ENCODE results near the gene YWHAB.
A peak's percentile ranks its signal among the peaks of the same experiment; 100 is the strongest.
"Not testable (repeated sequence)": the region's sequence is repeated elsewhere in the genome, so short reads cannot be mapped to it uniquely, and the experiment has no call there.

YWHAB gene

DNA sequence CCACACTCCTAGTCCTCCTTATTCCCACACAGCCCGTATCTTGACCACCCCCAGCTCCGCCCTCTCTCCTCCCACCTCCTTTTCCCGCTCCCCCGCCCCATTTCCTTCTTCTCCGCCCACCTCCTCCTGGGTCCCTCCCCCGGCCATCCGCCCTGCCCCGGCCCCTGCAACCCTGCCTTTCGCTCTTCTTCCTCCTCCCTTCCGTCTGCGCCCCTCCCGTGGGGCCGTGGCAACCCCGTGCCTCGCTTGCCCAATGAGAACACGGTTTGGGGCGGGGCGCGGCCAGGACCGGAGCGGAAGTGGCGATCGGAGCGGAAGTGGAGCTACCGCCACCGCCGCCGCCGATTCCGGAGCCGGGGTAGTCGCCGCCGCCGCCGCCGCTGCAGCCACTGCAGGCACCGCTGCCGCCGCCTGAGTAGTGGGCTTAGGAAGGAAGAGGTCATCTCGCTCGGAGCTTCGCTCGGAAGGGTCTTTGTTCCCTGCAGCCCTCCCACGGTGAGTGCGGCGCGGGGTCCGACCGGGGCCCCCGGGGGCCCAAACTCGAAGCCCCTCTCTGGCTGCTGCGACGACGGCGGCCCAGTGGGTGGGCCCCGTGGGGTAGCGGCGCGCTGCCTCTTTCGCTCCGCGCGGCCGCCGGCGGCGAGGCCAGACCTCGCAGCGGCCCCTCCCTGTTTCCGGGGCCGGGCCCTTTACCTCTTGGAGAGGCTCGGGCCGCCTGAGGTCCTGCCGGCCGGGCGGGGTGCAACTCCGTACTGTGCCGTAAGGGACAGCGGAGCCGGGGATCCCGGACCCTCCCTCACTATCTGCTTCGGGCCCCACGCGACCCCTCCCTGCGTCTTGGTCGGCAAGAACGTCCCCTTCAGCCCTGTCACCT lies at the start of gene YWHAB:
TSS of gene YWHAB (plus strand) at position 314 of the 874 bp plus-strand sequence. CDS start 15,829 bp downstream, outside the sequence.
- DNase-seq (ENCODE audit: low read depth in 2 of 2) = peak; percentile 96 to 97

DNA sequence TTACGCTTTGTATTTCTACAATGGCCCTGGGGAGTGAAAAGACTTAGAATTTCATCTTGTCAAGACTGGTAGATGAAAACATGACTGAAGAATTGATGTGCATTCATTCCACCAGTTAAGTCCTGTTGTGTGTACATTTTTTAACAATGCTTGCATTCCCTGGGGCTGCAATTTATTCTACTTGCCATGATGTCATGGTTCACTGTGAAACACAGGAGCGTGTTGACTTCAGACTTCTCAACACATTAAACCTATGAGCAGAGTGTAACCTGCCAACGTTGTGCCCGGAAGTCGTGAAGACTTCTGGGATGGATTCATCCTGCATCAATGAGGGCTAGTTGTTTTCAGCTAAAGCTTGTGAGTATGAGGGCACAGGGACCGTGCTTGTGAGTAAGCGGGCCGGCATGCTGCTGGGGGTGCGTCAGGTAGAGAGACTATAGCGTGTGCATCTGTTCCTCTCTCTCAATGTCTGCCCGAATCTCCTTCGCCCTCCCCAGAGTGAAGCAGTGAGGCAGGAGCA lies 48.8 kb upstream of the YWHAB start:
- no peak for DNase-seq (ENCODE audit: low read depth in 2 of 2)

DNA sequence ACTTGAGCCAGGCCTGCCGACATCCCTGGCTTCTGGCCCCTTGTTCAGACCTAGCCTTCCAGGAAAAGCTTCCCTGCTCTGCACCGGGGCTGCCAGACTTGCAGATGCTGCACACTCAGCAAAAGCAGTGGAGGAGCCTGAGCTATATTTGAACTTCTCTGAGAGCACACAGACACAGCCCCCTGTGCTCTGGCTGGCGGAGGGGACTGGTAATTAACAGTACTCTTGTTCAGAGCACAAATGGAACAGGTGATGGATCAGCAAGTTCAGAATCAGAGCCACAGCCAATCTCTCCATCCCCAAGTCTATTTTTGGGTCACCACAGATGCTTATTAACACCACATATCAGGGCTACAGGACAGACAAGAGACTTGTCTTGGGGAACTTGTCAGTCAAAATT lies 47.6 kb upstream of the YWHAB start:
- DNase-seq (ENCODE audit: low read depth in 2 of 2) = no peak

DNA sequence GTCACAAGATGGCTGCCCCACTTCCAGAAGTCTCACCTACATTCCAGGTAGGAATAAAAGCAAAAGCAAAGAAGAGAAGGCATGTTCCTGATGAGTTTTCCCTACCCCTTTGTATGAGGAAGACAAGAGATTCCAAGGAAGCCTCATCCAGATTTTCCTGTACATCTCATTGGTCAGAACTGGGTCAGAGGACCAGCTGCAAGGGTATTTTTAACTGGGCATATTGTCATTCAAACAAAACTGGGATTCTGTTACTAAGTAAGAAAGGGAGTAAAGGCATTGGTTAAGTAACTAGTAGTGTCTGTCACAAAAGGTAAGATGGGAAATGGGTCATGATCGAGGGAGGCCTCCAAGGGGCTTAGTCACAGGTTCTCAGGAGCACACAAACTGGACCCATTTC lies 47.0 kb upstream of the YWHAB start:
- no peak for DNase-seq (ENCODE audit: low read depth in 2 of 2)

DNA sequence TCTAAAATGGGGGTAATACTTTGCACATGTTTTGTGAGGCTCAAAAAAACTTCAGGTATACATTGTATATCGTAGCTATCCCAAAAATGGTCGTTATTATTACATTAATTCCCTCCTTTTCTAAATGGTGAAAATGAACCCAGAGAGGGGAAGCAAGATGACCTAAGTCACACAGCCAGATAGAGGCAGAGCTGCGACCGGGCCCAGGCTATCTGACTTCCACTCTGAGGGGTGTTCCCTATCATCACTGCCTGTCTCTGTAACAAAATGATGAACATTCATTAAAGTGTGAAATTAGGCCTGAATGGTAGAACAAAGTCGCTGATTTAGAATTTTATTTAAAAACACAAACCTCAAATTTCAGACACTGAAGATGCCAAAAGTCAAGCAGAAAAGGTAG lies 46.0 kb upstream of the YWHAB start:
- no peak for DNase-seq (ENCODE audit: low read depth in 2 of 2)

DNA sequence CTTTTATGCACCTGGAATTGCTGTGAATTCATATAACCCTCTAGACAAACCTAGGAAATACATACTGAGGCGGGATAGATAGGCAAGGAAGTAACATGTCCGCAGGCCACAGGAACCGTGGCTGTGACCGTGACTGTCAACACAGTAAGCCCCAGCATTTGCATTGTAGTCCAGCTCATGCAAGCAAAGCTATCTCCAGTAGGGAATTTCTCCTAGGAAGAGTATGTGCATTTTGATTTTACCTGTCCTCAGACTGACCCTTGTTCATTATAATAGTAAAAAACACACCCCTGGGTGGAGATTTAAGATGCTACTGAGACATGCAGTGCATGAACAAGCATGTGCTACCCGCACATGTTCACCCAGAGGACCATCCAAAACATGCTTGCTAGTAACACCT lies 44.7 kb upstream of the YWHAB start:
- no peak for DNase-seq (ENCODE audit: low read depth in 2 of 2)

DNA sequence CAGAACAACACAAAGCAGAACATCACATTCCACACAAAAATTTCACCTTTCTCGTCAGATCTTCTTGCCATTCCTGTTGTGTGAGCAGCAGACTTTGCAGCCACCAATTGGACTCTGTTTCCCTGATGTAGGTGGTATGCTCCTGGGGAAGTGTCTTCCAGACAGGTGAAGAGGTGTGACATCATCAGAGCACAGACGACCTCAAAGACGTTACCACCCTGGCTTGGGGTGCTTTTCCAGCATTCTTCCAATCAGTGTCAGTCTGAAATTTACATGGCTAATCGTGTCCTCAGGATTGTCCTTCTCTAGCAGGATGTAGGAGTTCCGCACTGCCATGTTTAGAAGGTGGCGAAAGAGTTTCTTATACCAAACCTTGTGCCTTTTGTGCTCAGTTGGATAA lies 43.5 kb upstream of the YWHAB start:
- no peak for DNase-seq (ENCODE audit: low read depth in 2 of 2)

DNA sequence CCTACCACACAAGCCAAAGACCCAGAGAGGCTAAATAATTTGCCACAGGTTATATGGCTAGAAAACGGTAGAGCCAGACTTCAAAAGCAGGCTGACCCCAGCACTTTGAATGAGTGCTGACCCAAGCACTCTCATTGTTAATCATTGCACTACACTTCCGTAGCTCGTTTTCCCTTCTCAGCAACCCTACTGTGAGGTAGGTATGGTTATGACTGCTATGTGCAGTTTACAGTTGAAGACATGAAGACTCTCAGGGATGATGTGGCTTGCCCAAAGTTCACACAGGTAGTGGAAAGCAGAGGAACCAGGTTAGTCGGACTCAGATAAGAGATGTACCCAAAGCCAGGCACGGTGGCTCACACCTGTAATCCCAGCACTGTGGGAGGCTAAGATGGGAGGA lies 41.6 kb upstream of the YWHAB start:
- no peak for DNase-seq (ENCODE audit: low read depth in 2 of 2)

DNA sequence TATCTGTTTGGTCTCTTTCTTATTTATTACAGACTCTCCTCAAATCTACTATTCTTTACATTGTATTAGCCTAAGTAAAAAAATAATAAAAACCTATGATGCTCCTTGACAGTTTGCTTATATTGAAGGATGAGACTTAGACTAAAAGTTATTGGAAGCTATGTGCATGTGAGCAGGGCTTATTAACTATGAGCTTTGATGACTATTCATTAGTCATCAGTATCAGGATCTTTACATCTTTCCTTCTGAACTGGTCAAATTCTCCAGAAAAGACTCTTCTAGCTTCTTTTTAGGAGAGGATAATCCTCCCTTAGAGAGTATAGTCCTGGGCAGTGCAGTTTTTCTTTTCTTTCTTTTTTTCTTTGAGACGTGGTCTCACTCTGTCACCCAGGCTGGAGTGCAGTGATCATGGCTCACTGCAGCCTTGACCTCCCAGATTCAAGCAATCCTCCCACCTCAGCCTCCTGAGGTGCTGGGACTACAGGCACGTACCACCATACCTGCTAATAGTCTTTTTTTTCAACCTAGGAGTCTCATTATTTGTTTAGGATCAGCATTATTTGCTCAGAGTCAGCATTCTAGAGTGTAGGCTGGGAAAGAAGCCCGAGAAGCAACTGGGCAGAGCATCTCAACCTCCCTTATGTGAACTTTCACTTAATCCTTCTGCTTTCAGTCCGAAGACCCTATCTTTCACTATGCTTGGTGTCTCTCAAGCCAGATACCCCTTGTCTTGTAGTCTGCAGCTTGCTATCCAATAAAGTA lies 37.1 kb upstream of the YWHAB start:
- DNase-seq (ENCODE audit: low read depth in 2 of 2) = no peak

DNA sequence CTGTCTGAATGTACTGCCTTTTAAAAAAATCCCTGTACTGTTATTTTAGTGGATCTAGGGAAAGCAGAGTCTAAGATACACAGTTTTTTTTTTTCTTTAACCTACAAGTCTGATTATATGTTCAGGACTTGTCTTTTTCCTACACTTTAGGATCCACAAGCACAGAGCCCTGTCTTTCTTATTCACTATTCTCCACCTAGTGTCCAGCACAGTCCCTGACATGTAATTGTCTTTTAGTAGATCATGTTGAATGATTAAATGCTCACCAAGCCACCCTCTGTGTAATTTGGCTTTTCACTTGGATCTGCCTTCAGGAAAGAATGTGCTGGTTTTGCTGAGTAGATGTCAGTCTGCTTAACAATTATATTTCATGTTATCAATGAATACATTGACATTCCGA lies 35.8 kb upstream of the YWHAB start:
- DNase-seq (ENCODE audit: low read depth in 2 of 2) = no peak

DNA sequence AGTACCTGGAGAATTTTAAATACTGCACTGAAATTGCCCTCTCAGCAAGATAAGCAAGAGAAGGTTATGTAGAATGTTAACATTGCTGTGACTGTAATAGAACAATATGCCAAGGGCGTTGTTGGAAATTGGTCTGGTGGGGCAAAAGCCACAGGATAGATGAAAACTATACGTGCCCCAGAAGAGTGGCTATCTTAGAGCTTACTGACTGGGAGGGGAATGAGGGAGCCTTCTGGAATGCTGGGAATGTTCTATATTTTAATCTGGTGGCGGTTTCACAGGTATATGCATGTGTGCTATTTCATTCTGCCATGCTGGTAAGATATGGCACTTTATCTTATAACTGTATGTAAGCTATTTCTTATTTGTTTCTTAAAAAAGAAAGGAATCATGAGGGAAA lies 35.2 kb upstream of the YWHAB start:
- DNase-seq (ENCODE audit: low read depth in 2 of 2) = no peak

DNA sequence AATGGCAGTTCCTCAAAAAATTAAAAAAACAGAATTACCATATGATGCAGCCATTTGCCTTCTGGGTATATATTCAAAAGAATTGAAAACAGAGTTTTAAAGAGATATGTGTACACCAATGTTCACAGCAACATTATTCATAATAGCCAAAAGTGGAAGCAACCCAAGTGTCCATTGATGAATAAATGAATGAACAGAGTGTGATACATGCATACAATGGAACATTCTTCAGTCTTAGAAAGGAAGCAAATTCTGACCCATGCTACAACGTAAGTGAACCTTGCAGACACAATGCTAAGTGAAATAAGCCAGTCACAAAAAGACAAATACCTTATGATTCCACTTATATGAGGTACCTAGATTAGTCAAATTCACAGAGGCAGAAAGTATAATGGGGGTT lies 34.7 kb upstream of the YWHAB start:
- DNase-seq (ENCODE audit: low read depth in 2 of 2) = no peak

DNA sequence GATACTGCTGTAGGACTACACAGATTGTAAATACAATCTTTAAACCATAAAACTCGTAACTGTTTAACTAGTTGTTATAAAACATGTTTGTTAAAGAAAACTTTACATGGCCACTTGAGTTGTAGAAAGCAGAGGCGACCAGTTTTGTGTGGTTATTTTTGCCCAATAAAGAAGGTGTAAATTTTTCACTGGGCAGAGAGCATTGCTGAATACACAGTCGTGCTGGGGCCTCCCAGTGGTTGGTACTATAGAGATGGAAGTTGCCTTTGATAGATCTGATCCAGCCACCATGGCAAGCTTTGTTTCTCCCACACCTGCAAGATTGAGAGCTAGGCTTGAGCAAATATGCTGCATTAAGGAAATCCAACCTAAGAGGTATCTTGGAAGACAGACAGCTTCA lies 34.0 kb upstream of the YWHAB start:
- no peak for DNase-seq (ENCODE audit: low read depth in 2 of 2)

DNA sequence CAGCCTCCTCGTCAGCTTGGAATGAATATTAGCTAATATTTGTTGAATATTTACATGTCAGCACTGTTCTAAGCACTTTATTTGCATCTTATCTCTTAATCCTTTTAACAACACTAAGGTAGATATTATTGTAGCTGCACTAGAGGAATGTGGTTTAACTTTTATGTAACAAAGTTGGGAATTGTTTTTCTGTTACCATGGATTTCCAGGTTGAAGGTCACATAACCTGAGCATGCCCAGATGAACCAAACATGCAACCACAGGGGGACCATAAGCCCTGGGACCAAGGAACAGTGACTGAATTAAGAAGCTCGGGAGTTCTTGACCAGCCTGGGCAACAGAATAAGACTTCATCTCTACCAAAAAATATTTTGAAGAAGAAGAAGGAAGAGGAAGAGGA lies 29.1 kb upstream of the YWHAB start:
- no peak for DNase-seq (ENCODE audit: low read depth in 2 of 2)

DNA sequence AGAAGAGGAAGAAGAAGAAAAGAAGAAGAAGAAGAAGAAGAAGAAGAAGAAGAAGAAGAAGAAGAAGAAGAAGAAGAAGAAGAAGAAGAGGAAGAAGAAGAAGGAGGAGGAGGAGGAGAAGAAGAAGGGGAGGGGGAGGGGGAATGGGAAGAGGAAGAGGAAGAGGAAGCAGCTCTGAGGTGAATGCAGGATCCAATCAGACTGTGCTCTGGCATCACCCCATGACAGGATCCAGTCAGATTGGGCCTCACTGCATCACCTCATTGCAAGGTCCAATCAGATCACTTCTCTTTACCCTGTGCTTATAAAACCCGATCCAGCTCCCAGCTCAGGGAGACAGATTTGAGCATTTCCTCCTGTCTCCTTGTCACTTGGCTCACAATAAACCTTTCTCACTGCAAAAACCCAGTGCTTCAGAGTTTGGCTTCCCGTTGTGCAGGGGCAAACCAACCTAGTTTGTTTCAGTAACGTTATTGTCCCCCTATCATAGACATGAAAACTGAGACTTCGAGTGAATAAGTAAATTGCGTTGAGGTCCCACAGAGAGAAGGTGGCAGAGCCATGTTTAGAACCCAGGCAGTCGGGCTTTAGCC lies 28.6 kb upstream of the YWHAB start:
- DNase-seq (ENCODE audit: low read depth in 2 of 2) = no peak

DNA sequence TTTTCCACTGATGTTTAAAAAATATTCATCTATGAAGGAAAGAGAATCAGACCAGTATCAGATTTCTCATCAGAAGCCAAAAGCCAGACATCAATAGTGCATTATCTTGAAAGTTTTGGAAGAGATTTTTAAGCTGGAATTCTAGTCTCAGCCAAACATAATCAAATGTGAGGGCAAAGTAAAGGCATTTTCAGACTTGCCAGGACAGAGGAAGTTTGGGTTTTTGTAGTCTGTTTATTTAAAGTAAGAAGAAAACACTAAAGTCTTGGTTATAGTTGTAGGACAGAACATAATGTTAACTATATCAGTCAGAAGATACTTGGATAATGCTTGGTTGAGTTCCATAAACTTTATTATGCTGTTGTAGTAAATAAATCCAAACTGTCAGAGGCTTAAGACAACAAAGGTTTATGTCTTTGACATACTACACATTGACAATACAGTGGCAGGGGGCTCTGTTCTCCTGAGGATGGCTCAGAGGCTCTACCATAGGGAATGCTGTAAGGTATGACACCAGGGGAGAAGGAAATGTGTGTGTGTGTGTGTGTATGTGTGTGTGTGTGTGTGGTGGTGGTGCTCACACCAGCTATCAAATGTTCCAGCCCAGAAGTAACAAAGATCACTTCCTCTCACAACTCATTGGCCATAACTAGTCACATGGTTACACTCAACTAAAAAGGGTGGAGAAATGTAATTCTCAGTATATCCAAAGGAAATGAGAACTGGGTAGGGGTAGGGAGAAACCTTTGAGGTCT lies 26.7 kb upstream of the YWHAB start:
- no peak for DNase-seq (ENCODE audit: low read depth in 2 of 2)

DNA sequence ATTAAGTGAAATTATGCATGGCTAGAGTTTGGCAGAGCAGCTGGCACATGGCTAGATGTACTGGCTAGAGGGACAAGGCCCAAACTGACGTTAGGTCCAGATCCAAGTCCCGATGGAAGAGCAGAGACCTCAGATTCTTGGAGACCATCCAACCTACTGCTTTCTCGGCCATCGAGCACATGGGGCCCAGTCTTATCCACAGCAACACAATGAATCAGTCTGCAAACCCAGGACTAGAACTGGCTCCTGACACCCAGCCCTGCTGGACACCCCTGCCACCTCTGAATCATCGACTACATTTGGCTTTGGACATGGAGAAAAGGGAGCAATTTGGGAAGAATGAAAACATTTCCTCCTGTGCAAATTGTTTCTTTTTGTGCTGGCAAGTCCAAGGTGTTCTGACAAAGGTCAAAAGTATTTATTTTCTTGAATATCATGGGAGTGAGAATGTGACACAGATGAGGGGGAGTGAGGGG lies 23.9 kb upstream of the YWHAB start:
- no peak for DNase-seq (ENCODE audit: low read depth in 2 of 2)

DNA sequence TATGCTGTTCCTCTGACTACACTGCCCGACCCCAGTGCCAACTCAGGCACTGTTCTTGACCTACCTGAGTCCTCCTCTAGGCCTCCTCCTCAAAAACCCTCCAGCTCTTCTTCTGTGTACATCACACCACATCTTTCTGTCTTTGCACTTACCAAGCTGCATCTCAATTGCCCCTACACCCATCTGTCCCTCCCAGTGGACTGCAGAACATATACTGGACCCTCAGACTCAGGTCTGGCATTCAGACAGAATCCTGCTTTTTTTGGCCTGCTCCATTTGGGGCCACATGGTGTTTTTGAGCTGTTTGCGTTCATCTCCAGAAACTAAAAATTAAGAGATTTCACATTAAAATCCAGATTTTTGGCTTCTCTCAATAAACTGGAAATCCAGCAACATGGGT lies 23.2 kb upstream of the YWHAB start:
- no peak for DNase-seq (ENCODE audit: low read depth in 2 of 2)

DNA sequence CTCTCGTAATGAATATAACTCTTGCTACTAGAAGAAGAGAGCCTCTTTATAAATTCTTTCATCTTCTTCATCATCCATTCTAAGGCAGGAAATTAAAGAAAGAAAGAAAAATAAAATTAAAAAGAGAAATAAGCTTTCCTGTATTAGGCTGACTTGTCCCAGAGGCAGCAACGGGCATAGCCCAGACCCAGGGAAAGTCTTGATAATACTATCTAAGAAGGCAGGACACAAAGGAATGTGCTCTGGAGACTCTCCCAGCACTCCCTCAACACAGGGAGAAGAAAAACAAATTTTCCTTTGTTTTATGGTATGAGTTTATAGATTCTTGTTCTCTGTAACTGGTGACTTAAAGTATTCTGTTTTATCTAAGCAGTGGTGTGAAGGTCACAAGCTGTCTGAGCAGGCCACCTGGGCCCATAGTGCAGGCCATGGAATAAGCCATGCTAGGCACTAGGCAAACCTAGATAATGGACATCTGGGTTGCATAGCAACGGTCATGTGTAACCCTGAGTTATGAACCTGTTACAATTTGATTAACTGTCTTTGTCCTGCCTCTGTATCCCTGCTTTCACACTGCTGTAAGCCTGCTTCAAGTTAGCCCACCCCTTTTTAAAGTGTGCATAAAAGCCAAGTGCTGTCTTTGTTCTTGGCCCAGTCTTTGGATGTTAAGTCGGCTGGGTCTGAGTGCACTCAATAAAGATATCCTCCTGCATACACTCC lies 22.0 kb upstream of the YWHAB start:
- DNase-seq (ENCODE audit: low read depth in 2 of 2) = not testable (repeated sequence)

DNA sequence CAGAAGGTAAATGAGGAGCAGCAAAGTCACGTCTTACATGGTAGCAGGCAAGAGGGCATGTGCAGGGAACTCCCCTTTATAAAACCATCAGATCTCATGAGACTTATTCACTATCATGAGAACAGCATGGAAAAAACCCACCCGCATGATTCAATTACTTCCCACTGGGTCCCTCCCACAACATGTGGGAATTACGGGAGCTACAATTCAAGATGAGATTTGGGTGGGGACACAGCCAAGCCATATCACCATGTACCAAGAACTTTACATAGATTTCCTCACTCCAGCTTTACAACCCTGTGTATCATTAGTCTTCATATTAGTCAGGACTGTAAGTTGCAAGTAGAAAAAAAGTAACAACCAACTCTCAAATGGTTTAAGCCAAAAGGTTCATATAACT lies 21.0 kb upstream of the YWHAB start:
- not testable (repeated sequence) for DNase-seq (ENCODE audit: low read depth in 2 of 2)

Measured in fibroblast of skin of left quadriceps (primary cell).